ENCODE results near the gene CRTAP.
"Not testable (repeated sequence)": the region's sequence is repeated elsewhere in the genome, so short reads cannot be mapped to it uniquely, and the experiment has no call there.

CRTAP gene

GRCh38 chr3:33113772-33114621 is at the start of gene CRTAP:
Gene CRTAP (plus strand): TSS chr3:33114014. CDS start chr3:33114078, 64 bp downstream.
- peak; percentile 67 for DNase-seq (ENCODE audit: insufficient read length, low spot score)
- FAIRE-seq, result peak; percentile 88

- no peak for DNase-seq (ENCODE audit: insufficient read length, low spot score)
- FAIRE-seq, result no peak
These were observed 48.9 kb upstream of the CRTAP start for GRCh38 chr3:33064929-33065328.

GRCh38 chr3:33067484-33067883 is 46.3 kb upstream of the CRTAP start:
- no peak for DNase-seq (ENCODE audit: insufficient read length, low spot score)

GRCh38 chr3:33069862-33070261 is 44.0 kb upstream of the CRTAP start:
- DNase-seq (ENCODE audit: insufficient read length, low spot score); FAIRE-seq: not testable (repeated sequence)

More at GRCh38 chr3:33067484-33067883, 46.3 kb upstream of the CRTAP start:
- no peak for FAIRE-seq

- DNase-seq (ENCODE audit: insufficient read length, low spot score) (no peak), FAIRE-seq (no peak)
These were observed 42.6 kb upstream of the CRTAP start for GRCh38 chr3:33071181-33071580.

GRCh38 chr3:33071946-33072345 is 41.9 kb upstream of the CRTAP start:
- DNase-seq (ENCODE audit: insufficient read length, low spot score), result no peak
- FAIRE-seq, result no peak

- peak; percentile 75 for FAIRE-seq
- peak; percentile 63 for DNase-seq (ENCODE audit: insufficient read length, low spot score)
These were observed 39.4 kb upstream of the CRTAP start for GRCh38 chr3:33074217-33075067.

GRCh38 chr3:33075995-33076394 is 37.8 kb upstream of the CRTAP start:
- no peak for DNase-seq (ENCODE audit: insufficient read length, low spot score)

GRCh38 chr3:33076952-33077351 is 36.9 kb upstream of the CRTAP start:
- no peak for FAIRE-seq
- no peak for DNase-seq (ENCODE audit: insufficient read length, low spot score)

More at GRCh38 chr3:33075995-33076394, 37.8 kb upstream of the CRTAP start:
- FAIRE-seq, result no peak

GRCh38 chr3:33077976-33078375 is 35.8 kb upstream of the CRTAP start:
- FAIRE-seq, result no peak

GRCh38 chr3:33079813-33080212 is 34.0 kb upstream of the CRTAP start:
- FAIRE-seq; DNase-seq (ENCODE audit: insufficient read length, low spot score): not testable (repeated sequence)

More at GRCh38 chr3:33077976-33078375, 35.8 kb upstream of the CRTAP start:
- no peak for DNase-seq (ENCODE audit: insufficient read length, low spot score)

- no peak for DNase-seq (ENCODE audit: insufficient read length, low spot score)
These were observed 32.0 kb upstream of the CRTAP start for GRCh38 chr3:33081812-33082211.

GRCh38 chr3:33083958-33084357 is 29.9 kb upstream of the CRTAP start:
- DNase-seq (ENCODE audit: insufficient read length, low spot score) (no peak), FAIRE-seq (no peak)

More at GRCh38 chr3:33081812-33082211, 32.0 kb upstream of the CRTAP start:
- no peak for FAIRE-seq

GRCh38 chr3:33088691-33089090 is 25.1 kb upstream of the CRTAP start:
- FAIRE-seq, result peak; percentile 74
- DNase-seq (ENCODE audit: insufficient read length, low spot score), result no peak

- peak; percentile 94 for FAIRE-seq
These were observed 24.3 kb upstream of the CRTAP start for GRCh38 chr3:33089515-33089914.

GRCh38 chr3:33091746-33092145 is 22.1 kb upstream of the CRTAP start:
- DNase-seq (ENCODE audit: insufficient read length, low spot score), result no peak
- FAIRE-seq, result no peak

More at GRCh38 chr3:33089515-33089914, 24.3 kb upstream of the CRTAP start:
- DNase-seq (ENCODE audit: insufficient read length, low spot score), result peak; percentile 4

- no peak for FAIRE-seq
- no peak for DNase-seq (ENCODE audit: insufficient read length, low spot score)
These were observed 21.1 kb upstream of the CRTAP start for GRCh38 chr3:33092496-33093254.

GRCh38 chr3:33093847-33094246 is 20.0 kb upstream of the CRTAP start:
- no peak for FAIRE-seq
- no peak for DNase-seq (ENCODE audit: insufficient read length, low spot score)

GRCh38 chr3:33095436-33095835 is 18.4 kb upstream of the CRTAP start:
- FAIRE-seq (no peak), DNase-seq (ENCODE audit: insufficient read length, low spot score) (no peak)

- peak; percentile 12 for DNase-seq (ENCODE audit: insufficient read length, low spot score)
- peak; percentile 79 for FAIRE-seq
These were observed 17.5 kb upstream of the CRTAP start for GRCh38 chr3:33096093-33096868.
